ENCODE results near the gene GNAI2. TPM values are rescaled to one million over a fixed set of nuclear protein-coding genes. Genes with fewer than 3 reads are reported as not detected.

GNAI2 gene
- polyA plus RNA-seq, 1 of the 3 experiments (the other 2 are of a cell fraction): 649 TPM

DNA sequence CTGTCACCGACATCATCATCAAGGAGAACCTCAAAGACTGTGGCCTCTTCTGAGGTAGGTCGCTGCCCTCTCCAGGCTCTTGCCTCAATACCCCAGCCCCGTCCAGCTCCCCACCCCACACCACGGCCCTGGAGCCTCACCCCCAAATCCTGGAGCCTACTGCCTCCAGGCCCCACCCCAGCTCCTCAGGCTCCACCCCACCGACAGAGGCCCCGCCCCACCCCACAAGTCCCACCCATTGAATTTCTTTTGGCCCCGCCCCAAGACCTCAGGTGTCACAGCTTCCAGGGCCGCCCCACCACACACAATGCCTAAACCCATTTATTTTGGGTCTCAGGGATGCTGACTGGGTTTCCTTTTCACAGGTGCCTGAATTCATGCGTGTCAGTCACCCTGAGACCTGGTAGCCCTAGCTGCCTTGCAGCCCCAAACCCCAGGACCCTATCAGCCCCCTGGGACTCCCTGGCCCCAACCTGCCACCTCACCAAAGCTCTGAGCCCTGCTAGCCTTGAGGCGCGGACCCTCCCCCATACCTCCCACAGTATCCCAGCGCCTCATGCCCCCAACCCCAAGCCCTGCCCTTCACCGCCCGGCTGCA lies 41.0 kb upstream of the GNAI2 start:
- ChIA-PET POLR2A (interaction anchor here (1.0 to 1.9 kb wide), 3 partner anchors 26 to 51 kb away, joined by 3 to 14 read pairs (median 4); no protein-coding TSS in a partner anchor), CTCF (interaction anchor here (0.7 to 23.1 kb wide), 22 partner anchors 9 to 407 kb away, joined by 3 to 1375 read pairs (median 8); partner anchors contain the start of genes GNAI2, IFRD2, LSMEM2 and SEMA3B)
- H3K27ac ChIP-seq (ENCODE audit: low read depth in 2 of 2, low read length in 1 of 2): no peak overlapping the region
- peak overlapping the region; percentile 49; the same call in 1 of the 2 replicates for H3K4me2 ChIP-seq
- no peak overlapping the region for H2AFZ ChIP-seq (ENCODE audit: low read depth)
- WGBS (ENCODE audit: low lambda C conversion rate): 87% methylated on average over 8 of the region's 14 CpGs
- no peaks in the 10 kb centered on the region for H3K9me2 ChIP-seq
- peak; percentile 87 for DNase-seq
- TF ChIP-seq SIN3A (IDR thresholded peaks at IDR 0.05; ENCODE audit: borderline replicate concordance, low read depth, low read length) (no peak), NRF1 (IDR thresholded peaks at IDR 0.05; ENCODE audit: low read depth, low read length) (no peak)
- TF ChIP-seq, protein P1, sequence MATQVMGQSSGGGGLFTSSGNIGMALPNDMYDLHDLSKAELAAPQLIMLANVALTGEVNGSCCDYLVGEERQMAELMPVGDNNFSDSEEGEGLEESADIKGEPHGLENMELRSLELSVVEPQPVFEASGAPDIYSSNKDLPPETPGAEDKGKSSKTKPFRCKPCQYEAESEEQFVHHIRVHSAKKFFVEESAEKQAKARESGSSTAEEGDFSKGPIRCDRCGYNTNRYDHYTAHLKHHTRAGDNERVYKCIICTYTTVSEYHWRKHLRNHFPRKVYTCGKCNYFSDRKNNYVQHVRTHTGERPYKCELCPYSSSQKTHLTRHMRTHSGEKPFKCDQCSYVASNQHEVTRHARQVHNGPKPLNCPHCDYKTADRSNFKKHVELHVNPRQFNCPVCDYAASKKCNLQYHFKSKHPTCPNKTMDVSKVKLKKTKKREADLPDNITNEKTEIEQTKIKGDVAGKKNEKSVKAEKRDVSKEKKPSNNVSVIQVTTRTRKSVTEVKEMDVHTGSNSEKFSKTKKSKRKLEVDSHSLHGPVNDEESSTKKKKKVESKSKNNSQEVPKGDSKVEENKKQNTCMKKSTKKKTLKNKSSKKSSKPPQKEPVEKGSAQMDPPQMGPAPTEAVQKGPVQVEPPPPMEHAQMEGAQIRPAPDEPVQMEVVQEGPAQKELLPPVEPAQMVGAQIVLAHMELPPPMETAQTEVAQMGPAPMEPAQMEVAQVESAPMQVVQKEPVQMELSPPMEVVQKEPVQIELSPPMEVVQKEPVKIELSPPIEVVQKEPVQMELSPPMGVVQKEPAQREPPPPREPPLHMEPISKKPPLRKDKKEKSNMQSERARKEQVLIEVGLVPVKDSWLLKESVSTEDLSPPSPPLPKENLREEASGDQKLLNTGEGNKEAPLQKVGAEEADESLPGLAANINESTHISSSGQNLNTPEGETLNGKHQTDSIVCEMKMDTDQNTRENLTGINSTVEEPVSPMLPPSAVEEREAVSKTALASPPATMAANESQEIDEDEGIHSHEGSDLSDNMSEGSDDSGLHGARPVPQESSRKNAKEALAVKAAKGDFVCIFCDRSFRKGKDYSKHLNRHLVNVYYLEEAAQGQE (IDR thresholded peaks at IDR 0.05; ENCODE audit: low read depth, low read length): no peak
- H3K4me1 ChIP-seq (ENCODE audit: control insufficient read depth in 1 of 2, insufficient read depth in 2 of 2, low read depth in 1 of 2, low read length in 1 of 2): peaks cover 0 to 17% of the 10 kb centered on the region in 2 experiments; a peak in 1 of 4 replicates
- H4K20me1 ChIP-seq (ENCODE audit: insufficient read depth): no peaks in the 10 kb centered on the region
- H3K9me3 ChIP-seq: no peaks in the 10 kb centered on the region
- H3K9ac ChIP-seq: no peak overlapping the region
- peak overlapping the region; percentile 12 to 54; a peak in 3 of 4 replicates for H3K4me3 ChIP-seq (ENCODE audit: low read depth in 2 of 2, low read length in 1 of 2)
- H3F3A ChIP-seq (replicated peaks; ENCODE audit: insufficient read depth): peaks cover 4% of the 10 kb centered on the region
- H3K27me3 ChIP-seq (ENCODE audit: insufficient read depth): peaks cover 51% of the 10 kb centered on the region
- no peaks in the 10 kb centered on the region for H3K36me3 ChIP-seq (replicated peaks in 1 of 2; ENCODE audit: control insufficient read depth in 1 of 2, insufficient read depth in 2 of 2, low read length in 1 of 2)
- H3K79me2 ChIP-seq (ENCODE audit: insufficient read depth): no peaks in the 10 kb centered on the region

DNA sequence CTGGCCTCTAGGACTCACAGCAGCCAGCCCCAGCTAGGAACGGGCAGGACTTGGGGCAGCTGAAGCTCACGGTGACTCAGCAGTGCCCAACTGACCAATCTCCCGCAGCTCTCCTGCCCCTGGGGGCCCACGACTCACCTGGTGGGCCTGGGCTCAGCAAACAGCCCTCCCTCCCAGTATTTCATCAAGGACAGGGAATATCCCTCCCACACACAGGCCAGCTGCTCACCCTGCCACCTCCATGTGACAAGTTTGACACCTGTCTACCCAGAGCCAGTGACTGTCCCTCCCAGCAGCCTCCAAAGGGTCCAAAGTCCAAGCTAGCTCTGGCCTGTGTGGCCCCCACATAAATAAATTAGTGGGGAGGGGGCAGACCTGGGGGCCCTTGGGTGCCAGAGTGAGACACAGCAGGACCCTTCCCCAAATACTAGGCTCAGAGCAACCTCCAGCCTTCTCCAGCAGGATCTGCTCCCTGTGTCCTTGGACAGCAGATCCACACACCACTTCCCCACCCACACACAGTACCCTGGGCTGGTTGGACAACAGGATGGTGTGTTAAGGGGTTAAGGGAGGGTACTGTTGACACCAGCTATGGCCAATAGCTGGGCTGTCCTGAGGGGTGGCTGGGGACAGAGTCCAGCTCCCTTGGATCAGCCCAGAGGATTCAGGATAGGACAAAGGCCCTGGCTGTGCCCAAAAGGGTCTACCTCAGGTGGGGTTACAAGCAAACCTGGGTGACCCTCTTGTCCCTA lies 40.3 kb upstream of the GNAI2 start:
- H3K4me1 ChIP-seq (ENCODE audit: control insufficient read depth in 1 of 2, insufficient read depth in 2 of 2, low read depth in 1 of 2, low read length in 1 of 2): peaks cover 0 to 17% of the 10 kb centered on the region in 2 experiments; a peak in 1 of 4 replicates
- H3K27me3 ChIP-seq (ENCODE audit: insufficient read depth): peaks cover 51% of the 10 kb centered on the region
- DNase-seq: no peak
- no peaks in the 10 kb centered on the region for H4K20me1 ChIP-seq (ENCODE audit: insufficient read depth)
- no peak overlapping the region for H3K4me3 ChIP-seq (ENCODE audit: low read depth in 2 of 2, low read length in 1 of 2)
- no peaks in the 10 kb centered on the region for H3K9me2 ChIP-seq
- CTCF ChIA-PET: interaction anchor here (1.2 to 23.1 kb wide), 13 partner anchors 10 to 356 kb away, joined by 3 to 1375 read pairs (median 18); partner anchors contain the start of genes GNAI2, LSMEM2, SEMA3B and SLC38A3
- H3K9ac ChIP-seq: no peak overlapping the region
- H3K27ac ChIP-seq (ENCODE audit: low read depth in 2 of 2, low read length in 1 of 2): no peak overlapping the region
- no peaks in the 10 kb centered on the region for H3K9me3 ChIP-seq
- H3K4me2 ChIP-seq: no peak overlapping the region
- WGBS (ENCODE audit: low lambda C conversion rate): 20% methylated on average over 1 of the region's 4 CpGs
- H3F3A ChIP-seq (replicated peaks; ENCODE audit: insufficient read depth): peaks cover 4% of the 10 kb centered on the region
- no peaks in the 10 kb centered on the region for H3K79me2 ChIP-seq (ENCODE audit: insufficient read depth)
- H2AFZ ChIP-seq (ENCODE audit: low read depth): no peak overlapping the region
- POLR2A ChIA-PET: interaction anchor here (1.0 to 1.5 kb wide), 2 partner anchors 9 to 22 kb away, joined by 3 to 4 read pairs; partner anchors contain the start of gene SLC38A3
- H3K36me3 ChIP-seq (replicated peaks in 1 of 2; ENCODE audit: control insufficient read depth in 1 of 2, insufficient read depth in 2 of 2, low read length in 1 of 2): no peaks in the 10 kb centered on the region
- TF ChIP-seq NFIC (IDR thresholded peaks at IDR 0.05; ENCODE audit: borderline replicate concordance) (no peak), MEF2A (IDR thresholded peaks at IDR 0.05; ENCODE audit: borderline replicate concordance, low read depth) (no peak), EZH2phosphoT487 (IDR thresholded peaks at IDR 0.05; ENCODE audit: borderline replicate concordance, low read depth) (no peak), FOXJ3 (CRISPR knock-in tag; IDR thresholded peaks at IDR 0.05) (no peak), TEAD4 (IDR thresholded peaks at IDR 0.05; ENCODE audit: borderline replicate concordance, insufficient read depth) (no peak), FOSL2 (IDR thresholded peaks at IDR 0.05; ENCODE audit: borderline replicate concordance, low read depth) (no peak), JUND (IDR thresholded peaks at IDR 0.05) (no peak), CHD2 (IDR thresholded peaks at IDR 0.05; ENCODE audit: low read length, partially characterized antibody) (no peak)
- TF ChIP-seq, protein P2, sequence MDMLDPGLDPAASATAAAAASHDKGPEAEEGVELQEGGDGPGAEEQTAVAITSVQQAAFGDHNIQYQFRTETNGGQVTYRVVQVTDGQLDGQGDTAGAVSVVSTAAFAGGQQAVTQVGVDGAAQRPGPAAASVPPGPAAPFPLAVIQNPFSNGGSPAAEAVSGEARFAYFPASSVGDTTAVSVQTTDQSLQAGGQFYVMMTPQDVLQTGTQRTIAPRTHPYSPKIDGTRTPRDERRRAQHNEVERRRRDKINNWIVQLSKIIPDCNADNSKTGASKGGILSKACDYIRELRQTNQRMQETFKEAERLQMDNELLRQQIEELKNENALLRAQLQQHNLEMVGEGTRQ (IDR thresholded peaks at IDR 0.05; ENCODE audit: borderline replicate concordance, low read depth, low read length): no peak
- TF ChIP-seq, protein P3, sequence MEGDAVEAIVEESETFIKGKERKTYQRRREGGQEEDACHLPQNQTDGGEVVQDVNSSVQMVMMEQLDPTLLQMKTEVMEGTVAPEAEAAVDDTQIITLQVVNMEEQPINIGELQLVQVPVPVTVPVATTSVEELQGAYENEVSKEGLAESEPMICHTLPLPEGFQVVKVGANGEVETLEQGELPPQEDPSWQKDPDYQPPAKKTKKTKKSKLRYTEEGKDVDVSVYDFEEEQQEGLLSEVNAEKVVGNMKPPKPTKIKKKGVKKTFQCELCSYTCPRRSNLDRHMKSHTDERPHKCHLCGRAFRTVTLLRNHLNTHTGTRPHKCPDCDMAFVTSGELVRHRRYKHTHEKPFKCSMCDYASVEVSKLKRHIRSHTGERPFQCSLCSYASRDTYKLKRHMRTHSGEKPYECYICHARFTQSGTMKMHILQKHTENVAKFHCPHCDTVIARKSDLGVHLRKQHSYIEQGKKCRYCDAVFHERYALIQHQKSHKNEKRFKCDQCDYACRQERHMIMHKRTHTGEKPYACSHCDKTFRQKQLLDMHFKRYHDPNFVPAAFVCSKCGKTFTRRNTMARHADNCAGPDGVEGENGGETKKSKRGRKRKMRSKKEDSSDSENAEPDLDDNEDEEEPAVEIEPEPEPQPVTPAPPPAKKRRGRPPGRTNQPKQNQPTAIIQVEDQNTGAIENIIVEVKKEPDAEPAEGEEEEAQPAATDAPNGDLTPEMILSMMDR (IDR thresholded peaks at IDR 0.05): no peak
- TF ChIP-seq, protein P4, sequence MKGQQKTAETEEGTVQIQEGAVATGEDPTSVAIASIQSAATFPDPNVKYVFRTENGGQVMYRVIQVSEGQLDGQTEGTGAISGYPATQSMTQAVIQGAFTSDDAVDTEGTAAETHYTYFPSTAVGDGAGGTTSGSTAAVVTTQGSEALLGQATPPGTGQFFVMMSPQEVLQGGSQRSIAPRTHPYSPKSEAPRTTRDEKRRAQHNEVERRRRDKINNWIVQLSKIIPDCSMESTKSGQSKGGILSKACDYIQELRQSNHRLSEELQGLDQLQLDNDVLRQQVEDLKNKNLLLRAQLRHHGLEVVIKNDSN (IDR thresholded peaks at IDR 0.05; ENCODE audit: borderline replicate concordance, low read depth): no peak
